CD8-positive, alpha-beta memory T cell (primary cell): ENCODE data around the gene EPC2. TPM values are rescaled to one million over a fixed set of nuclear protein-coding genes. Genes with fewer than 3 reads are reported as not detected.

ENCODE experiments used
- CTCF ChIA-PET: fragments of 350-600 bp; sonication (Branson Sonifier 250); formaldehyde crosslinking; loops from one replicate; lab custom pipeline; 2021; ENCODE audit warnings: antibody characterized with exemption; lab: Charles Lee
- POLR2A ChIA-PET: fragments of 350-600 bp; sonication (Branson Sonifier 250); formaldehyde crosslinking; loops from one replicate; lab custom pipeline; 2021; ENCODE audit warnings: antibody characterized with exemption; lab: Charles Lee
- DNase-seq, 5 donors: peaks; one replicate each; pipeline versions ENCODE4 v3.0.0 to v3.0.0-alpha.2; 2020 to 2022; ENCODE audit warnings: mixed read lengths in 1 of 5
- H3K27ac ChIP-seq: one replicate; pipeline ENCODE4 v1.7.0; 2013; ENCODE audit warnings: low read depth, mild to moderate bottlenecking, low read length, moderate library complexity
- H3K27me3 ChIP-seq: 2 replicates; pipeline ENCODE4 v1.7.0; 2013; ENCODE audit warnings: low read length, mild to moderate bottlenecking; ENCODE audit not compliant: insufficient read depth, poor library complexity, severe bottlenecking
- H3K36me3 ChIP-seq: 2 replicates; pipeline ENCODE4 v1.7.0; 2013; ENCODE audit warnings: mild to moderate bottlenecking, low read length, moderate library complexity; ENCODE audit not compliant: insufficient read depth
- H3K4me1 ChIP-seq: 2 replicates; pipeline ENCODE4 v1.7.0; 2013; ENCODE audit warnings: mild to moderate bottlenecking, low read length, moderate library complexity; ENCODE audit not compliant: insufficient read depth
- H3K4me3 ChIP-seq: 2 replicates; pipeline ENCODE4 v1.7.0; 2013; ENCODE audit warnings: mild to moderate bottlenecking, low read length
- H3K9me3 ChIP-seq: 2 replicates; pipeline ENCODE4 v1.7.0; 2013; ENCODE audit warnings: mild to moderate bottlenecking, low read length
- H3K27ac Mint-ChIP-seq, 8 donors: one replicate each; pipeline ENCODE4 v1.8.0; 2020 to 2021; ENCODE audit warnings: mixed read lengths in 8 of 8, mild to moderate bottlenecking in 6 of 8, inconsistent platforms in 3 of 8, moderate library complexity in 3 of 8
- H3K27me3 Mint-ChIP-seq, 2 donors: one replicate each; pipeline ENCODE4 v1.8.0; 2020 to 2021; ENCODE audit warnings: mixed read lengths in 2 of 2, mild to moderate bottlenecking in 1 of 2, moderate library complexity in 1 of 2
- H3K36me3 Mint-ChIP-seq, 3 donors: one replicate each; pipeline ENCODE4 v1.8.0; 2020 to 2021; ENCODE audit warnings: mixed read lengths in 3 of 3, inconsistent platforms in 1 of 3, mild to moderate bottlenecking in 1 of 3
- H3K4me1 Mint-ChIP-seq, 3 donors: one replicate each; pipeline ENCODE4 v1.8.0; 2020 to 2021; ENCODE audit warnings: mixed read lengths in 3 of 3, inconsistent platforms in 1 of 3, mild to moderate bottlenecking in 1 of 3
- H3K4me3 Mint-ChIP-seq, 7 donors: one replicate each; pipeline ENCODE4 v1.8.0; 2020 to 2021; ENCODE audit warnings: mixed read lengths in 7 of 7, mild to moderate bottlenecking in 6 of 7, moderate library complexity in 4 of 7, inconsistent platforms in 2 of 7
- H3K9me3 Mint-ChIP-seq, 5 donors: one replicate each; pipeline ENCODE4 v1.8.0; 2020 to 2022; ENCODE audit warnings: mixed read lengths in 5 of 5, mild to moderate bottlenecking in 3 of 5, moderate library complexity in 2 of 5, inconsistent platforms in 1 of 5
- polyA plus RNA-seq: library from polyadenylated mRNA; unstranded; fragments of 300-500 nt; fragmentation: Illumina TruSeq; gene quantifications from one replicate; pipeline ENCODE4 v1.2.3, GENCODE V29; 2021
- total RNA-seq, 2 experiments: library from RNA; stranded (reverse); gene quantifications; one replicate each; pipeline ENCODE4 v1.2.3, GENCODE V29; 2021

EPC2 gene
- total and polyA plus RNA-seq, 3 experiments from 2014 or later: 2.2 to 29.7 (median 29.6) TPM

DNA sequence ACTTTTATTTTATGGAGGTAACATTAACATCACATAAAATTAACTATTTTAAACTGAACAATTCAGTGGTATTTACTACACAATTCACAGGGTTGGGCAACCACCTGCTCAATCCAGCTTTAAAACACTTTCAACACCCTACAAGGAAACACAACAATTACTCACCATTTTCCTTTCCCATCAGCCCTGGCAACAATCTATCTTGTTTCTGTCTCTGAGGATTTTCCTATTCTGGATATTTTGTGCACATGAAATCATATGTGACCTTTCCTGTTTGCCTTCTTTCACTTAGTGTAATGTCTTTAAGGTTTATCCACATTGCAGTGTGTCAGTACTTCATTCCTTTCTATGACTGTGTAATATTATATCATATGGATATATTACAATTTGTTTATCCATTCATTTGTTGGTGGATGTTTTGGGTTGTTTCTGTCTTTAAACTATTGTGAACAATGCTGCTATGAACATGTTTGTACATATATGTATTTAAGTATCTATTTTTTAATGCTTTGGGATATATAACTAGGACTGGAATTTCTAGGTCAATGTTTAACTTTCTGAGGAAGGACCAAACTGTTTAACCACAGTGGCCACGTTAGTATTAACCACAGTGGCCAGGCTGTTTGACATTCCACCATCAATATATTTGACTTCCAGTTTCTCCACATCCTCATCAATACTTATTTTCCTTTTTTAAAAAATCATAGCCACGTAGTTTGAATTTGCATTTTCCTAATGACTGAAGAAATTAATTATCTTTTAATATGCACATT is 158.1 kb downstream of the EPC2 start:
- no peaks in the 10 kb centered on the region for H3K27me3 ChIP-seq
- ChIA-PET POLR2A (no interaction called here), CTCF (no interaction called here)
- no peak overlapping the region for H3K4me3 ChIP-seq
- no peak overlapping the region for H3K27ac ChIP-seq
- Mint-ChIP-seq H3K27me3 (peaks cover 17 to 27% of the 10 kb centered on the region in 2 donors), H3K27ac (no peak overlapping the region), H3K4me1 (no peaks in the 10 kb centered on the region), H3K36me3 (peaks cover 0 to 37% (median 0%) of the 10 kb centered on the region in 3 donors), H3K9me3 (peaks cover 0 to 17% (median 9%) of the 10 kb centered on the region in 5 donors), H3K4me3 (no peak overlapping the region)
- H3K36me3 ChIP-seq: no peaks in the 10 kb centered on the region
- H3K4me1 ChIP-seq: no peaks in the 10 kb centered on the region
- no peaks in the 10 kb centered on the region for H3K9me3 ChIP-seq
- no peak for DNase-seq

GRCh38 chr2:148810081-148810480 is 165.5 kb downstream of the EPC2 start:
- no peak overlapping the region for H3K4me3 ChIP-seq
- H3K36me3 Mint-ChIP-seq: peaks cover 0 to 21% (median 0%) of the 10 kb centered on the region in 3 donors
- CTCF ChIA-PET: no interaction called here

DNA sequence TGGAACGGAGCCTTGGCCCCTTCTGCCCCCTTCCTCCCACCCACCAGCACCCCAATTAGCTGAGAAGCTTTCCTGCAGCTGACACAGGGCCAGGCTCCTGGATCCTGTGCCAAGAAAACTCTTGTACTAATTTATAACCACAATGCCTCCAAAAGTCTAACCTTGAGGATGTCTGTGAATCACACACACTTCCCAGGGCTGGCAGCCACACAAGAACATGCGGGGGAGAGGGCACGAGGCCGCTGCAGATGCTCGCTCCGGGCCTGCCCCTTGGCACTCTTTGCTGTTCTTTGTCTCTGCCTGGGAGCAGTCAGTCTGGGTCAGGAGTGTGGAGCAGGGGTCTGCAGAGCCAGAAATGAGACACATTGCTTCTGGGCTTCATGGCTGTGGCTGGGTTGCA is 167.8 kb downstream of the EPC2 start:
- DNase-seq: no peak
- no peaks in the 10 kb centered on the region for H3K9me3 ChIP-seq
- ChIA-PET CTCF (no interaction called here), POLR2A (no interaction called here)
- Mint-ChIP-seq H3K9me3 (peaks cover 0 to 5% (median 0%) of the 10 kb centered on the region in 5 donors), H3K4me3 (no peak overlapping the region), H3K36me3 (peaks cover 0 to 6% (median 0%) of the 10 kb centered on the region in 3 donors), H3K27me3 (peaks cover 6 to 16% of the 10 kb centered on the region in 2 donors), H3K27ac (no peak overlapping the region), H3K4me1 (peaks cover 22 to 29% (median 26%) of the 10 kb centered on the region in 3 donors)
- H3K36me3 ChIP-seq: no peaks in the 10 kb centered on the region
- H3K4me3 ChIP-seq: no peak overlapping the region
- no peak overlapping the region for H3K27ac ChIP-seq
- H3K4me1 ChIP-seq: no peaks in the 10 kb centered on the region
- no peaks in the 10 kb centered on the region for H3K27me3 ChIP-seq

More at GRCh38 chr2:148810081-148810480, 165.5 kb downstream of the EPC2 start:
- Mint-ChIP-seq H3K4me1 (peaks cover 15 to 20% (median 18%) of the 10 kb centered on the region in 3 donors), H3K9me3 (peaks cover 0 to 15% (median 9%) of the 10 kb centered on the region in 5 donors), H3K27me3 (peaks cover 10 to 15% of the 10 kb centered on the region in 2 donors), H3K4me3 (no peak overlapping the region), H3K27ac (no peak overlapping the region)
- POLR2A ChIA-PET: no interaction called here
- DNase-seq: no peak
- no peaks in the 10 kb centered on the region for H3K36me3 ChIP-seq
- H3K4me1 ChIP-seq: no peaks in the 10 kb centered on the region
- H3K27ac ChIP-seq: no peak overlapping the region
- H3K27me3 ChIP-seq: no peaks in the 10 kb centered on the region
- H3K9me3 ChIP-seq: no peaks in the 10 kb centered on the region

DNA sequence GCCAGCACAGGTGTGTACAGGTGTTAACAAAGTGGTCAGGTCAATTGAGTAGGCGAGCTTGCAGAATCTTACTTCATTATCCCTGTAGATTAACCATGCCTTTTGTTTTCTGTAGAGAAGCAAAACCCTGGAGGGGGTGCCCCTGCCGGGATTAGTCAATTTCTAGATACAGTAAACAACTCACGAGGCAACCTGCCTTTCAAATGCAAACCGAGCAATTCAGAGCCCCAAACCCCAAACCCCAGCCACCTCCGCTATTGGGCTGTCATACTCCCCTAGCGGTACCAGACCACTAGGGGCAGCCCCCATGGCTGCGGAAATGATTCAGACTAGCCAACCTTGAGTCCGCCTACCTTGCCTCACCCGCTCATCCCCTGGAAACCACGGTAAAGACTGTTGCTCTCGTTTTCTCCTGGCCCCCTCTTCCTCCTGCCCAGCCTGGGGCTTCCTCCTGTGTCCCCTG is 169.1 kb downstream of the EPC2 start:
- Histone ChIP-seq H3K4me1 (no peaks in the 10 kb centered on the region), H3K27me3 (no peaks in the 10 kb centered on the region), H3K36me3 (no peaks in the 10 kb centered on the region), H3K4me3 (no peak overlapping the region), H3K9me3 (no peaks in the 10 kb centered on the region), H3K27ac (no peak overlapping the region)
- no peaks in the 10 kb centered on the region for H3K36me3 Mint-ChIP-seq
- H3K4me1 Mint-ChIP-seq: peaks cover 22 to 31% (median 29%) of the 10 kb centered on the region in 3 donors
- POLR2A ChIA-PET: no interaction called here
- DNase-seq: peak in 4 of 5 donors; percentile 42 to 90 (median 50)
- H3K9me3 Mint-ChIP-seq: no peaks in the 10 kb centered on the region
- peaks cover 10 to 13% of the 10 kb centered on the region in 2 donors for H3K27me3 Mint-ChIP-seq
- CTCF ChIA-PET: interaction anchor here (1.2 kb wide), 2 partner anchors 10 to 91 kb away, joined by 3 to 4 read pairs; no protein-coding TSS in a partner anchor
- H3K4me3 Mint-ChIP-seq: peak overlapping the region in 6 of 7 donors; percentile 37 to 77 (median 58)
- H3K27ac Mint-ChIP-seq: peak overlapping the region; percentile 11 to 83 (median 53)

GRCh38 chr2:148814143-148814859 is 169.8 kb downstream of the EPC2 start:
- H3K36me3 Mint-ChIP-seq: no peaks in the 10 kb centered on the region
- ChIA-PET POLR2A (interaction anchor here (0.6 kb wide), 1 partner anchor 57 kb away, joined by 4 read pairs; no protein-coding TSS in a partner anchor), CTCF (interaction anchor here (0.9 to 1.2 kb wide), 2 partner anchors 9 to 13 kb away, joined by 3 to 4 read pairs; no protein-coding TSS in a partner anchor)
- no peak for DNase-seq
- no peak overlapping the region for H3K27ac ChIP-seq
- no peak overlapping the region for H3K4me3 ChIP-seq
- H3K36me3 ChIP-seq: no peaks in the 10 kb centered on the region
- no peaks in the 10 kb centered on the region for H3K4me1 ChIP-seq
- peak overlapping the region; percentile 11 to 83 (median 74) for H3K27ac Mint-ChIP-seq
- H3K27me3 Mint-ChIP-seq: peaks cover 13 to 14% of the 10 kb centered on the region in 2 donors
- no peaks in the 10 kb centered on the region for H3K9me3 ChIP-seq
- peak overlapping the region in 6 of 7 donors; percentile 37 to 77 (median 58) for H3K4me3 Mint-ChIP-seq
- no peaks in the 10 kb centered on the region for H3K9me3 Mint-ChIP-seq
- H3K27me3 ChIP-seq: no peaks in the 10 kb centered on the region
- peaks cover 22 to 31% (median 29%) of the 10 kb centered on the region in 3 donors for H3K4me1 Mint-ChIP-seq

DNA sequence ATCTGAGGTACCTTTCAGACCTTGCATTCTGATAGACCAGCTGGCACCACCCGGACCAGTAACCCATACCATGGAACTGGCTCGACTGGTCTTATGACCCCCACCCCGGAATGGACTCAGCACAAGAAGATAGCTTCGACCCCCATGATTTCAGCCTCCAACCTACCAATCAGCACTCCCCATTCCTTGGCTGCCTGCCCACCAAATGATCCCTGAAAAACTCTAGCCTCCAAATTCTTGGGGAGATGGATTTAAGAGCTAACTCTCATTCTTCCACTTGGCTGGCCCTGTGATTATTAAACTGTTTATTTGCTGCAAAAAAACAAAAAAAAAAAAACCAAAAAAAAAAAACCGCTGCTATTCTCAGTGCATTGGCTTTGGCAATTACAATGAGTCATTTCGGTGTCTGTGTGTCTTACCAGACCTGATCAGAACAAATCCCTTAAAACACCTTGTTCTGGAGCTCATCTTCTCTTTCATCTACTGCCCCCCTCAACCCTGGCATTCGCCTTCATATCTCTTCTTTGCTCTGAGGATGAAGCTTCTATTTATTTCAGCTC is 170.4 kb downstream of the EPC2 start:
- peak overlapping the region in 3 of 7 donors; percentile 9 to 70 (median 38) for H3K4me3 Mint-ChIP-seq
- no peaks in the 10 kb centered on the region for H3K36me3 Mint-ChIP-seq
- H3K36me3 ChIP-seq: no peaks in the 10 kb centered on the region
- no peaks in the 10 kb centered on the region for H3K9me3 Mint-ChIP-seq
- H3K9me3 ChIP-seq: no peaks in the 10 kb centered on the region
- H3K27me3 Mint-ChIP-seq: peaks cover 13 to 15% of the 10 kb centered on the region in 2 donors
- peak overlapping the region in 6 of 8 donors; percentile 25 to 77 (median 53) for H3K27ac Mint-ChIP-seq
- CTCF ChIA-PET: interaction anchor here (0.9 to 1.2 kb wide), 2 partner anchors 8 to 13 kb away, joined by 3 to 4 read pairs; no protein-coding TSS in a partner anchor
- no peak overlapping the region for H3K4me3 ChIP-seq
- H3K27ac ChIP-seq: no peak overlapping the region
- no peaks in the 10 kb centered on the region for H3K4me1 ChIP-seq
- H3K4me1 Mint-ChIP-seq: peaks cover 22 to 31% (median 29%) of the 10 kb centered on the region in 3 donors
- no peak for DNase-seq
- POLR2A ChIA-PET: interaction anchor here (0.6 kb wide), 1 partner anchor 56 kb away, joined by 4 read pairs; no protein-coding TSS in a partner anchor
- H3K27me3 ChIP-seq: no peaks in the 10 kb centered on the region

DNA sequence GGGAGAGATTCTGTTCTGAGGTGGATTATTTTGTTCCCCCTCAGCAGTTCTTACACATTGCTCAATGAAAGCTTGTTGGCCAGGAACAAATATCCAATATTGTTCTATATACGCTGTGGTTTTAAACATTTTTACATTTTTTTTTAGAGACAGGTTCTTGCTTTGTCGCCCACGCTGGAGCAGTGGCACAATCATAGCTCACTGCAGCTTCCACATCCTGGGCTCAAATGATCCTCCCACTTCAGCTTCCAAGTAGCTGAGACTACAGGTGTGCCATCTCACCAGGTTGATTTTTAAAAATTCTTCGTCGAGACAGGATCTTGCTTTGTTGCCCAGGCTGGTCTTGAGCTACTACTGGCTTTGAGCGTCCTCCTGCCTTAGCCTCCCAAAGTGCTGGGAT is 171.6 kb downstream of the EPC2 start:
- no peaks in the 10 kb centered on the region for H3K9me3 ChIP-seq
- Mint-ChIP-seq H3K27ac (peak overlapping the region in 1 of 8 donors; percentile 47), H3K4me1 (peaks cover 22 to 31% (median 29%) of the 10 kb centered on the region in 3 donors), H3K27me3 (peaks cover 13 to 15% of the 10 kb centered on the region in 2 donors), H3K9me3 (no peaks in the 10 kb centered on the region), H3K4me3 (no peak overlapping the region), H3K36me3 (no peaks in the 10 kb centered on the region)
- H3K4me1 ChIP-seq: no peaks in the 10 kb centered on the region
- CTCF ChIA-PET: interaction anchor here (1.5 kb wide), 1 partner anchor 13 kb away, joined by 4 read pairs; no protein-coding TSS in a partner anchor
- no peak overlapping the region for H3K27ac ChIP-seq
- no peaks in the 10 kb centered on the region for H3K36me3 ChIP-seq
- DNase-seq: no peak
- H3K4me3 ChIP-seq: no peak overlapping the region
- POLR2A ChIA-PET: no interaction called here
- H3K27me3 ChIP-seq: no peaks in the 10 kb centered on the region
